Measurements from ENCODE around the gene SAXO2. TPM values are rescaled to one million over a fixed set of nuclear protein-coding genes. Genes with fewer than 3 reads are reported as not detected.
"Not testable (repeated sequence)": the region's sequence is repeated elsewhere in the genome, so short reads cannot be mapped to it uniquely, and the experiment has no call there.

SAXO2 gene
- total and polyA plus RNA-seq, 2 of the 8 experiments (the other 6 are each of a cell fraction or from before 2014, with no cell fraction given), result 3.1 TPM

DNA sequence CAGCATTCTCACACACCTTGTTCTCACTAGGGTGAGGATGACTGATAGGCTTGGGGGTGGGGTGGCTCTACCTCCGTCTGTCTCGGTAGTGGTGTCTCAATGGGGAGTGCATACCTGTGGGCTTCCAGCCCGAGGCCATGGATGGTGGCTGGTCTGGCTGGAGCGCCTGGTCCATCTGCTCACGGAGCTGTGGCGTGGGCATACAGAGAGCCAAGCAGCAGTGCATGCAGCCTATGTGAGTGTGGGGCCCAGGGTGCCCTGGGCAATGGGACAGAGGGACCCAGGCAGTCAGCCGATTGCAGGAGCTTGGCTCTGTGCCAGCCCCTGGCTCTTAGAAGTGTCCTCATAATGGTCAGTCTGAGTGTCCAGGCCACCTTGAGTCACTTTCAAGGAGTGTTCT lies 54.9 kb downstream of the SAXO2 start:
- WGBS, 2 experiments (ENCODE audit: extremely low coverage in 1 of 2, insufficient coverage in 1 of 2, insufficient read length in 1 of 2, insufficient replicate concordance in 2 of 2, low coverage in 1 of 2, low lambda C conversion rate in 2 of 2, missing lambda C conversion rate in 1 of 2), result 89% methylated on average over 7 of the region's 7 CpGs; no CpG with 5 or more reads in 1 of the 2 experiments
- H3K79me2 ChIP-seq (ENCODE audit: control insufficient read depth in 1 of 2, insufficient read depth in 2 of 2, low read length in 2 of 2); H3K9me3 ChIP-seq (ENCODE audit: insufficient read depth in 2 of 2, low read depth in 1 of 2, low read length in 1 of 2); POLR2A ChIA-PET (ENCODE audit: partially characterized antibody); H2BK20ac ChIP-seq (ENCODE audit: low read length); H3K4me2 ChIP-seq (ENCODE audit: insufficient read depth in 1 of 2, low read depth in 2 of 2, low read length in 2 of 2); H4K20me1 ChIP-seq (replicated peaks in 1 of 2; ENCODE audit: control insufficient read depth in 1 of 2, insufficient read depth in 2 of 2, low read length in 2 of 2); H2BK12ac ChIP-seq (ENCODE audit: low read depth, low read length); H3K14ac ChIP-seq (ENCODE audit: insufficient read length); H3K4me3 ChIP-seq (ENCODE audit: extremely low read depth in 1 of 4, insufficient read depth in 2 of 4, low read depth in 3 of 4, low read length in 4 of 4); CTCF ChIA-PET (ENCODE audit: partially characterized antibody); H3K4me1 ChIP-seq (replicated peaks in 1 of 4; ENCODE audit: control insufficient read depth in 3 of 4, insufficient read depth in 4 of 4, low read length in 3 of 4); H4K91ac ChIP-seq (replicated peaks; ENCODE audit: insufficient read length, low read length); H2AFZ ChIP-seq (ENCODE audit: low read length); H3K4ac ChIP-seq (replicated peaks; ENCODE audit: insufficient read length, low read depth, low read length); H3K36me3 ChIP-seq (ENCODE audit: control insufficient read depth in 2 of 4, insufficient read depth in 4 of 4, low read length in 3 of 4); H3K18ac ChIP-seq (ENCODE audit: extremely low read depth, low read length); H3K23ac ChIP-seq (ENCODE audit: insufficient read length); H4K8ac ChIP-seq (ENCODE audit: extremely low read depth, insufficient read depth, low read length); H3K56ac ChIP-seq (replicated peaks; ENCODE audit: insufficient read length, low read depth, low read length); FAIRE-seq; H2AK5ac ChIP-seq (ENCODE audit: low read depth, low read length); H2BK5ac ChIP-seq (ENCODE audit: low read depth, low read length); DNase-seq (ENCODE audit: low read depth in 1 of 2, low spot score in 2 of 2); H2BK120ac ChIP-seq (replicated peaks; ENCODE audit: low read depth, low read length); H3K79me1 ChIP-seq (ENCODE audit: low read depth, low read length); H3K23me2 ChIP-seq (ENCODE audit: low read depth, low read length); H3K9ac ChIP-seq (replicated peaks in 1 of 4; ENCODE audit: extremely low read depth in 1 of 4, low read depth in 3 of 4, low read length in 3 of 4); H4K5ac ChIP-seq (ENCODE audit: insufficient read length, low read depth, low read length); H3K27ac ChIP-seq (ENCODE audit: low read depth, low read length); H2BK15ac ChIP-seq (ENCODE audit: low read length); H3K27me3 ChIP-seq (replicated peaks in 1 of 4; ENCODE audit: control insufficient read depth in 3 of 4, extremely low read depth in 1 of 4, insufficient read depth in 3 of 4, low read length in 3 of 4): not testable (repeated sequence)

DNA sequence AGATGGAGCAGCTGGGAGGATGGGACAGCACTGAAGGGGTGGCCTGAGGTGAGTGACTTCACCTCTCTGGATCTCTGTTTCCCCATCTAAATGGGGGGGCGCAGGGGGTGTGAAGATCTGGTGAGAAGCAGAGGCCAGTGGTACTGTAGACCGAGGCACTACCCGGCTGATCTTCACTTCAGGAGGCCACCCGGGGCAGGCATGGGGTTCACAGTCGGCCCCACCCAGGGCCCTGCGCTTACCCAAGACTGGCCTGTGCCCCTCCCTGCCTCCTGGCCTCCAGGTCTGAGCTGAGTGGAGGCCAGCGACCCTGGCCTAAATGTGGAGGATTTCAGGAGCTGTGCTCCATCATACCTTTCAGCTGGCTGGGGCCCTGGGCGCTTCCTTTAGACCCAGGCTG lies 55.7 kb downstream of the SAXO2 start:
- H3K23ac ChIP-seq (ENCODE audit: insufficient read length); CTCF ChIA-PET (ENCODE audit: partially characterized antibody); H4K5ac ChIP-seq (ENCODE audit: insufficient read length, low read depth, low read length); DNase-seq (ENCODE audit: low read depth in 1 of 2, low spot score in 2 of 2); H3K9me3 ChIP-seq (ENCODE audit: insufficient read depth in 2 of 2, low read depth in 1 of 2, low read length in 1 of 2); H3K79me2 ChIP-seq (ENCODE audit: control insufficient read depth in 1 of 2, insufficient read depth in 2 of 2, low read length in 2 of 2); H3K4me3 ChIP-seq (ENCODE audit: extremely low read depth in 1 of 4, insufficient read depth in 2 of 4, low read depth in 3 of 4, low read length in 4 of 4); H3K27ac ChIP-seq (ENCODE audit: low read depth, low read length); H3K4me1 ChIP-seq (replicated peaks in 1 of 4; ENCODE audit: control insufficient read depth in 3 of 4, insufficient read depth in 4 of 4, low read length in 3 of 4); H3K14ac ChIP-seq (ENCODE audit: insufficient read length); H2AK5ac ChIP-seq (ENCODE audit: low read depth, low read length); FAIRE-seq; H2BK20ac ChIP-seq (ENCODE audit: low read length); H3K9ac ChIP-seq (replicated peaks in 1 of 4; ENCODE audit: extremely low read depth in 1 of 4, low read depth in 3 of 4, low read length in 3 of 4); H3K4ac ChIP-seq (replicated peaks; ENCODE audit: insufficient read length, low read depth, low read length); H2BK5ac ChIP-seq (ENCODE audit: low read depth, low read length); H3K4me2 ChIP-seq (ENCODE audit: insufficient read depth in 1 of 2, low read depth in 2 of 2, low read length in 2 of 2); H3K79me1 ChIP-seq (ENCODE audit: low read depth, low read length); H4K20me1 ChIP-seq (replicated peaks in 1 of 2; ENCODE audit: control insufficient read depth in 1 of 2, insufficient read depth in 2 of 2, low read length in 2 of 2); POLR2A ChIA-PET (ENCODE audit: partially characterized antibody); H2BK120ac ChIP-seq (replicated peaks; ENCODE audit: low read depth, low read length); H2AFZ ChIP-seq (ENCODE audit: low read length); H3K56ac ChIP-seq (replicated peaks; ENCODE audit: insufficient read length, low read depth, low read length); H3K36me3 ChIP-seq (ENCODE audit: control insufficient read depth in 2 of 4, insufficient read depth in 4 of 4, low read length in 3 of 4); H2BK12ac ChIP-seq (ENCODE audit: low read depth, low read length); H2BK15ac ChIP-seq (ENCODE audit: low read length); H3K23me2 ChIP-seq (ENCODE audit: low read depth, low read length); H4K8ac ChIP-seq (ENCODE audit: extremely low read depth, insufficient read depth, low read length); H4K91ac ChIP-seq (replicated peaks; ENCODE audit: insufficient read length, low read length); H3K27me3 ChIP-seq (replicated peaks in 1 of 4; ENCODE audit: control insufficient read depth in 3 of 4, extremely low read depth in 1 of 4, insufficient read depth in 3 of 4, low read length in 3 of 4); H3K18ac ChIP-seq (ENCODE audit: extremely low read depth, low read length): not testable (repeated sequence)
- WGBS, 2 experiments (ENCODE audit: extremely low coverage in 1 of 2, insufficient coverage in 1 of 2, insufficient read length in 1 of 2, insufficient replicate concordance in 2 of 2, low coverage in 1 of 2, low lambda C conversion rate in 2 of 2, missing lambda C conversion rate in 1 of 2), result 93% methylated on average over 8 of the region's 8 CpGs; no CpG with 5 or more reads in 1 of the 2 experiments
